Measurements from ENCODE around the gene LAMB1.
A peak's percentile ranks its signal among the peaks of the same experiment; 100 is the strongest.

Gene LAMB1

DNA sequence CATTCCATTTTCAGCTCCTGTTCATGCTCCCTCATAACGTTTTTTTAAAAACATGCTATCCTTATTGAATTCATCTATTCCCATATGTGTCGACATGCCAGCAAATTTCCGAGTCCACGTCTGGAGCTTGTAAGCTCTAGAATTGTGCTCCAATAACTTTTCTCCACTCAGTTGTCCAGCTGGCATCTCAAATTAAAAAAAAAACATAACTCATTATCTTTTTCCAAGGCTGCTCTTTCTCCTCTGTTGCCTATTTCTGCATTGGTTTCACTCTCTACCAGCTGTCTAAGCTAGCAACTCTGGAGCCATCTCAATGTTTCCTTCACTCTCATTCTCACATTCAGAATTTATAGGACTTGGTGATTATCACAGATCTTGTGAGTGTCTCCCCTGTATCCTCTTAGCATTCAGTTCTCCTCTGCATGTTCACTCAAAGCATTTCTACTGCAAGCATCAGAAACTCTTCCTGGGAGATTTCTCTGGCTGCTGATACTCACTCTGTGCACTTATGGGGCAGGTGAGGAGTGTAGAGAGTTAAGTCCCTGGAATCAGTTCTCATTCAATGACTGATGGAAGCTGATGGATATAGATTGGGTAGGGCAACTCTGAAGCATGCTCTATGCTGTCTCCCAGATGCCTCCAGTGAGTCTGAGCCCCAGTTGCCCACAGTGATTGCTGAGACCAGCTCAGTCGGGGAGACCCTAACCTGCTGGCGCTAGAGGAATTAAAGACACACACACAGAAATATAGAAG, 118.7 kb downstream of the LAMB1 start:
- TF ChIP-seq, protein P1, sequence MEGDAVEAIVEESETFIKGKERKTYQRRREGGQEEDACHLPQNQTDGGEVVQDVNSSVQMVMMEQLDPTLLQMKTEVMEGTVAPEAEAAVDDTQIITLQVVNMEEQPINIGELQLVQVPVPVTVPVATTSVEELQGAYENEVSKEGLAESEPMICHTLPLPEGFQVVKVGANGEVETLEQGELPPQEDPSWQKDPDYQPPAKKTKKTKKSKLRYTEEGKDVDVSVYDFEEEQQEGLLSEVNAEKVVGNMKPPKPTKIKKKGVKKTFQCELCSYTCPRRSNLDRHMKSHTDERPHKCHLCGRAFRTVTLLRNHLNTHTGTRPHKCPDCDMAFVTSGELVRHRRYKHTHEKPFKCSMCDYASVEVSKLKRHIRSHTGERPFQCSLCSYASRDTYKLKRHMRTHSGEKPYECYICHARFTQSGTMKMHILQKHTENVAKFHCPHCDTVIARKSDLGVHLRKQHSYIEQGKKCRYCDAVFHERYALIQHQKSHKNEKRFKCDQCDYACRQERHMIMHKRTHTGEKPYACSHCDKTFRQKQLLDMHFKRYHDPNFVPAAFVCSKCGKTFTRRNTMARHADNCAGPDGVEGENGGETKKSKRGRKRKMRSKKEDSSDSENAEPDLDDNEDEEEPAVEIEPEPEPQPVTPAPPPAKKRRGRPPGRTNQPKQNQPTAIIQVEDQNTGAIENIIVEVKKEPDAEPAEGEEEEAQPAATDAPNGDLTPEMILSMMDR (IDR thresholded peaks at IDR 0.05; ENCODE audit: control insufficient read depth, extremely low read depth, insufficient read depth), result no peak
- no peak for DNase-seq (ENCODE audit: low read depth)
- H3K4me3 ChIP-seq (ENCODE audit: low read depth, low read length), result no peak overlapping the region

DNA sequence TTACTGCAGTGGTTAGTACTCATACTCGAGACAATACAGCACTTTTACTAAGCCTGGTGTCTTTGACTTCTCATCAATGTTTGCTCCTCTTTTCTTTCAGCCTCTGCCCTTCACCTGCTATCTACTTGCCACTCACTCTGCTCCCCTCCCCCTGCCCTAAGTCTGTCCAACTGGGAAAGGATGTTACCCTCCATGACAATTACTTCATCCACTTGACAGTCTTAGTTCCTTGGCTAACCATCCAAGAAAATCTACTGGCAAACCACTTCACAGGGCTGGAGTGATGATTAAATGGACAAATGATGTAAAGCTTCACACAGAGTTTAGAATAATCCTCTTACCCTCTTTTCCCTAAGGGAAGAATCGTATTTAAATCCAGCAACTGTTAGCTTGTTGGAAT, 120.2 kb downstream of the LAMB1 start:
- TF ChIP-seq, protein P1 (IDR thresholded peaks at IDR 0.05; ENCODE audit: control insufficient read depth, extremely low read depth, insufficient read depth), result no peak
- DNase-seq (ENCODE audit: low read depth), result no peak
- H3K4me3 ChIP-seq (ENCODE audit: low read depth, low read length), result no peak overlapping the region

DNA sequence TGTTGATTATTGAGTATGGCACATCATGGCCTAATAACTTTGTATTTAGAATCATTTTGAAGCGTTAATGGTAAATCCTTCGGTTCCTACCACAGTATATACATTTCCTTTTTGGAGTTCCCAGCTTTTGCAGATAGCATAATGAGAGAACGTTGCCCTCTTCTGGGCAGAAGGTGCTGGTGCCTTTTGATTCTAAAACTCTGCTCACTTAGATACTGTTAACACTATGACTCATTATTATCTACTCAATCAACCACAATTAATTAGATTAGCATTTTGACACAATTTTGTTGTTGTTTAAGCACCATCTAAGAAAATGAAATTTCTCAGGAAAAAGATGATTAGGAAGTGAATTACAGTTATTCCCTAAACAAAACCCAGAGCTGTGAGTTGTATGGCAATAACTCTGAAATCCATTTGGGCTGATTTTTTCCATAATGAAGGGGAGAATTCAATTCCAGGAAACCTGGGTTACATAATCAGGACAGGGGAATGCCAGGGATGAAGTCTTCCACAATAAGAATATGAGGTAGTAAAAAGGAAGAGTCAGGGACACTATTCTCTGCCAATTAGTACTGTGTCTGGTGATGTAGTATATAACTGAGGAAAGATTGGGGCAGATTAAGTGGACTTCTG, 123.4 kb downstream of the LAMB1 start:
- DNase-seq (ENCODE audit: low read depth), result no peak
- TF ChIP-seq, protein P1 (IDR thresholded peaks at IDR 0.05; ENCODE audit: control insufficient read depth, extremely low read depth, insufficient read depth), result peak; percentile 76
- no peak overlapping the region for H3K4me3 ChIP-seq (ENCODE audit: low read depth, low read length)

DNA sequence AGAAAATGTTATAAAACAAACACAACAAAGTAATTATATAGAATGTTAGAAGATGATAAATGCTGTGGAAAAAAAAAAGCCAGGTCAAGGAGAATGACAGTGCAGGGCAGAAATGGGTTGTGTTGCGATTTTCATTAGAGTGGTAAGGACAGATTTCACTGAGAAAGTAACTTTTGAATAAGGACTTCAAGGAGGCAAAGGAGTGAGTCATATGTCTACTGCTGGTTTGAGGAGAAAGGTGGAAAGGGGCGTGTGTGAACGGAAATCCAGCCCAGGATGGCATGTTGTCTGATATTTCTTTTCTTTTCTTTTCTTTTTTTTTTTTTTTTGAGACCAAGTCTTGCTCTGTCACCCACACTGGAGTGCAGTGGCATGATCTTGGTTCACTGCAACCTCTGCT, 124.3 kb downstream of the LAMB1 start:
- DNase-seq (ENCODE audit: low read depth), result no peak
- H3K4me3 ChIP-seq (ENCODE audit: low read depth, low read length), result no peak overlapping the region
- TF ChIP-seq, protein P1 (IDR thresholded peaks at IDR 0.05; ENCODE audit: control insufficient read depth, extremely low read depth, insufficient read depth), result no peak

DNA sequence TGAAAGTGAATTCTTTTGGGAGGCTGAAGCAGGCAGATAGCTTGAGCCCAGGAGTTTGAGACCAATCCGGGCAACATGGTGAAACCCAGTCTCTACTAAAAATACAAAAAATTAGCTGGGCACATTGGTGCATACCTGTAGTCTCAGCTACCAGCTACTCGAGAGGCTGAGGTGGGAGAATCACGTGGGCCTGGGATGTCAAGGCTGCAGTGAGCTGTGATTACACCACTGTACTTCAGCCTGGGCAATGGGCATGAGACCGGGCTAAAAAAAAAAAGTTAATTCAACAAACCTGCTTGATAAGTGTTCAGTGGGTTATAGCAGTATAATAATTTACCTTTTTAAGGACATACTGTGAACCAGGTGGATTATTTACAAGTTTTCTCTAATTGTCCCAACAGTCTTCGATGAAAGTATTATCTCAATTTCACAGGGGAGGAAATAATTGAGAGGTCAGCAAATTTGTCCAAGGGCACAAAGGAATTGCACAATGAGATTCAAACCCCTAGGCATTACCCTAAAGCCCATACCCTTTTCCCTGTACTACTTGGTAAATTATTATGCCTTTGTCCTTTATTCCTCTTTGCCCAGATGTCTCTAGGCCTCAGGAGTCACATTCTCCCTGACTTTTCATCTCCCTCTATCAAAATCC, 125.1 kb downstream of the LAMB1 start:
- H3K4me3 ChIP-seq (ENCODE audit: low read depth, low read length), result no peak overlapping the region
- no peak for DNase-seq (ENCODE audit: low read depth)
- TF ChIP-seq, protein P1 (IDR thresholded peaks at IDR 0.05; ENCODE audit: control insufficient read depth, extremely low read depth, insufficient read depth), result no peak

DNA sequence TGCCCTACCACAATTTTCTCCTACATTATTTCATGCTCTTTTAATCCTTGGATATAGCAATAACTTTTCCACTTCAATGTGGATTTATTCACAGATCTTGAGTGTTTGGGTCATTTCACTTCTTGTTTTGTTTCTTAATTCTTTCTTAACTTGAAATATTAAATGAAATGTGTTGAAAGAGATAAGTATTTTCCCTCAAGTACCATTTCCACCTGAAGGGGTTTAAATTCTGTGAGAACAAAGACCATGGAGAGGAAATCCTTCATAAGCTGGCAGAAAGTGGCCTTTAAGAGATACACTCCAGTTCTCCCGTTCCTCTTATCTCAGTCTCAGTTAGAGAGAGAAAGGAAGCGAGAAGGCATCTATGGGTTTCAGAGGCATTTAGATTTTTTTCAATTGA, 126.0 kb downstream of the LAMB1 start:
- no peak for DNase-seq (ENCODE audit: low read depth)
- H3K4me3 ChIP-seq (ENCODE audit: low read depth, low read length), result no peak overlapping the region
- TF ChIP-seq, protein P1 (IDR thresholded peaks at IDR 0.05; ENCODE audit: control insufficient read depth, extremely low read depth, insufficient read depth), result no peak
